ENCODE measurements around the gene ASCL2. TPM values are rescaled to one million over a fixed set of nuclear protein-coding genes. Genes with fewer than 3 reads are reported as not detected.

ASCL2 gene
- total RNA-seq, 1 experiment from 2014 or later: 0.35 TPM

DNA sequence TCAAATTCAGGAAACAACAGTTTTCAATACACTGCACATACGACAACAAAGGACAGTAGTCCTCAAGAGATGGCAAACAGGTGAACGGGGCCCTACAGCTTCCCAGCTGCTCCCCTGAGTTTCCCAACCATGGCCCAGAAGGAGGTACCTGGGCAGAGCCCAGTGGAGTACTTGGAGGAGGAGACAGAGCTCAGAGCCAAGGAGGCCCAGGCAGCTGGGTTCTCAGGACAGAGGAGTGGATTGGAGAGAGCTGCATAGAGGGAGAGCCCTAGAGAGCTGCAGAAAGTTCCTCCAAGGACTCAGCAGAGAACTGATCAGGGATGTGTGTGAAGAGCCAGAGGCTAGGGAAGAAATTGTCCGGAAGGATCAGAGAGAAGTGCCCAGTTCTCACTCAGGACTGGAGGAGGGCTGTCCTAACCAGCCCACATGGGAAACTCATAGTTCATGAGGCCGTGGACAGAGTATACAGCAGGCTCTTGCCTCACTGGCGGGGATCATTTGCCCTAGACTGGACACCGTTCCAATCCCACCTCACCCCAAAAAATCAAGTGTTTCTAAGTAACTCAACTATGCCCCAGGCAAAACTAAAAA, 7.6 kb upstream of the ASCL2 start:
- Mint-ChIP-seq H3K9me3 (peaks cover 4 to 5% of the 10 kb centered on the region in 2 experiments; a peak in 3 of 5 replicates), H3K36me3 (ENCODE audit: insufficient read depth in 1 of 3, low read depth in 3 of 3) (0 out of 7 replicates have a peak, but pooled peaks cover 0 to 3% (median 0%) of the 10 kb centered on the region in 3 experiments), H3K4me3 (no peak overlapping the region), H3K27ac (peak overlapping the region in 1 of 3 experiments; percentile 85; a peak in 2 of 7 replicates), H3K27me3 (ENCODE audit: low read depth) (peaks cover 72% of the 10 kb centered on the region), H3K4me1 (peaks cover 12 to 14% of the 10 kb centered on the region in 2 experiments)
- no peak overlapping the region for H3K18ac ChIP-seq (ENCODE audit: insufficient read length, low read depth, low read length)
- H2BK5ac ChIP-seq (ENCODE audit: insufficient read length, low read length): no peak overlapping the region
- TF ChIP-seq, protein P1, sequence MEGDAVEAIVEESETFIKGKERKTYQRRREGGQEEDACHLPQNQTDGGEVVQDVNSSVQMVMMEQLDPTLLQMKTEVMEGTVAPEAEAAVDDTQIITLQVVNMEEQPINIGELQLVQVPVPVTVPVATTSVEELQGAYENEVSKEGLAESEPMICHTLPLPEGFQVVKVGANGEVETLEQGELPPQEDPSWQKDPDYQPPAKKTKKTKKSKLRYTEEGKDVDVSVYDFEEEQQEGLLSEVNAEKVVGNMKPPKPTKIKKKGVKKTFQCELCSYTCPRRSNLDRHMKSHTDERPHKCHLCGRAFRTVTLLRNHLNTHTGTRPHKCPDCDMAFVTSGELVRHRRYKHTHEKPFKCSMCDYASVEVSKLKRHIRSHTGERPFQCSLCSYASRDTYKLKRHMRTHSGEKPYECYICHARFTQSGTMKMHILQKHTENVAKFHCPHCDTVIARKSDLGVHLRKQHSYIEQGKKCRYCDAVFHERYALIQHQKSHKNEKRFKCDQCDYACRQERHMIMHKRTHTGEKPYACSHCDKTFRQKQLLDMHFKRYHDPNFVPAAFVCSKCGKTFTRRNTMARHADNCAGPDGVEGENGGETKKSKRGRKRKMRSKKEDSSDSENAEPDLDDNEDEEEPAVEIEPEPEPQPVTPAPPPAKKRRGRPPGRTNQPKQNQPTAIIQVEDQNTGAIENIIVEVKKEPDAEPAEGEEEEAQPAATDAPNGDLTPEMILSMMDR (conservative IDR thresholded peaks at IDR 0.05): no peak
- no peak overlapping the region for H2BK120ac ChIP-seq (ENCODE audit: low read depth, low read length, poor library complexity, severe bottlenecking)
- H3K4me1 ChIP-seq (ENCODE audit: insufficient read depth, low read length): no peaks in the 10 kb centered on the region; the same call in 1 of the 2 replicates
- H3K79me2 ChIP-seq (ENCODE audit: insufficient read depth, low read length): no peaks in the 10 kb centered on the region
- H2AK5ac ChIP-seq (ENCODE audit: insufficient read length, low read length): no peak overlapping the region
- H3K9me3 ChIP-seq (ENCODE audit: control insufficient read depth, low read depth, low read length): no peaks in the 10 kb centered on the region
- no peak overlapping the region for H3K27ac ChIP-seq (ENCODE audit: insufficient read length, low read depth, low read length)
- H4K91ac ChIP-seq (ENCODE audit: insufficient read length, low read depth, low read length): no peak overlapping the region
- no peak overlapping the region for H3K9ac ChIP-seq (ENCODE audit: extremely low read depth, insufficient read length, low read length)
- no peak overlapping the region for H2AFZ ChIP-seq (ENCODE audit: low read length)
- H3K14ac ChIP-seq (ENCODE audit: insufficient read depth, low read length): no peak overlapping the region
- H3K27me3 ChIP-seq (ENCODE audit: insufficient read depth, low read length): no peaks in the 10 kb centered on the region; the same call in 1 of the 2 replicates
- H2BK20ac ChIP-seq (ENCODE audit: low read depth, low read length, poor library complexity, severe bottlenecking): no peak overlapping the region
- no peak overlapping the region for H3T11ph ChIP-seq (ENCODE audit: low read length)
- no peak overlapping the region for H2BK12ac ChIP-seq (ENCODE audit: insufficient read length, low read depth, low read length)
- peak; percentile 39 for DNase-seq
- H3K4ac ChIP-seq (ENCODE audit: low read depth, low read length): no peak overlapping the region
- no peaks in the 10 kb centered on the region for H3K79me1 ChIP-seq (ENCODE audit: insufficient read depth, low read depth, low read length, poor library complexity, severe bottlenecking)
- no peaks in the 10 kb centered on the region for H3K23me2 ChIP-seq (ENCODE audit: insufficient read length, low read depth, low read length, poor library complexity, severe bottlenecking)
- no CpG with 5 or more reads among the region's 6 CpGs for WGBS (ENCODE audit: extremely low coverage, insufficient read length, low lambda C conversion rate)
- H3K56ac ChIP-seq (ENCODE audit: insufficient read length, low read depth, low read length): no peak overlapping the region
- no peak overlapping the region for H4K5ac ChIP-seq (ENCODE audit: insufficient read length, low read depth, low read length)
- no peak overlapping the region for H2BK15ac ChIP-seq (ENCODE audit: low read depth, low read length)
- H3K23ac ChIP-seq (ENCODE audit: insufficient read length, low read depth, low read length): no peak overlapping the region
- no peak overlapping the region for H3K4me2 ChIP-seq (ENCODE audit: insufficient read depth, insufficient read length, low read length)
- no peak overlapping the region for H4K8ac ChIP-seq (replicated peaks; ENCODE audit: insufficient read length, low read depth, low read length)
- H4K20me1 ChIP-seq (ENCODE audit: control insufficient read depth, insufficient read depth, insufficient read length): no peaks in the 10 kb centered on the region

Measured in H9 (cell line).